HepG2 (cell line): ENCODE measurements around the gene TMEM14B. TPM values are rescaled to one million over a fixed set of nuclear protein-coding genes. Genes with fewer than 3 reads are reported as not detected.

ENCODE experiments used
- AGO1 ChIP-seq: fragments of 200-400 bp; formaldehyde crosslinking; IDR thresholded peaks from 2 replicates; pipeline ENCODE4 v1.6.1; 2017; ENCODE audit warnings: mild to moderate bottlenecking, low read depth, low read length, moderate library complexity; ENCODE audit not compliant: poor library complexity, severe bottlenecking
- CBX1 ChIP-seq: IDR thresholded peaks from one replicate; pipeline ENCODE4 v1.6.1; 2016; ENCODE audit warnings: antibody characterized with exemption, low read depth
- GMEB2 ChIP-seq: IDR thresholded peaks from 2 replicates; pipeline ENCODE4 v1.6.1; 2016; ENCODE audit warnings: missing biosample characterization, missing genetic modification reagents, low read depth
- HINFP ChIP-seq: sonication (generic); formaldehyde crosslinking; IDR thresholded peaks from 2 replicates; pipeline ENCODE4 v1.4.0; 2020; ENCODE audit warnings: low read depth, mild to moderate bottlenecking, missing genetic modification reagents
- HNRNPH1 ChIP-seq: fragments of 200-400 bp; formaldehyde crosslinking; optimal IDR thresholded peaks from 2 replicates; pipeline ENCODE3; 2017; ENCODE audit warnings: mild to moderate bottlenecking, low read depth, low read length
- IKZF5 ChIP-seq: IDR thresholded peaks from 2 replicates; pipeline ENCODE4 v1.6.1; 2018; ENCODE audit warnings: missing genetic modification reagents, mild to moderate bottlenecking, missing compliant biosample characterization
- JUND ChIP-seq: sonication (generic); formaldehyde crosslinking; IDR thresholded peaks from 2 replicates; pipeline ENCODE4 v1.8.0; 2022; ENCODE audit warnings: mild to moderate bottlenecking, missing genetic modification reagents
- NR2F6 ChIP-seq, 2 experiments: IDR thresholded peaks; 2 replicates each; pipeline ENCODE4 v1.6.1; 2016; ENCODE audit warnings: antibody characterized with exemption in 1 of 2, mild to moderate bottlenecking in 1 of 2
- RELA ChIP-seq: sonication (generic); formaldehyde crosslinking; IDR thresholded peaks from 2 replicates; pipeline ENCODE4 v1.4.0; 2020; ENCODE audit warnings: missing genetic modification reagents
- UBTF ChIP-seq: sonication (generic); formaldehyde crosslinking; IDR thresholded peaks from 2 replicates; pipeline ENCODE4 v1.4.0; 2020; ENCODE audit warnings: mild to moderate bottlenecking, missing genetic modification reagents
- ZBTB46 ChIP-seq: sonication (generic); formaldehyde crosslinking; IDR thresholded peaks from 2 replicates; pipeline ENCODE4 v1.4.0; 2020; ENCODE audit warnings: mild to moderate bottlenecking, missing genetic modification reagents, borderline replicate concordance
- ZFX ChIP-seq: sonication (generic); formaldehyde crosslinking; IDR thresholded peaks from 2 replicates; pipeline ENCODE4 v1.4.0; 2020; ENCODE audit warnings: mild to moderate bottlenecking, low read depth, missing genetic modification reagents, moderate library complexity
- ZNF230 ChIP-seq: sonication (generic); formaldehyde crosslinking; IDR thresholded peaks from 2 replicates; pipeline ENCODE4 v1.4.0; 2020; ENCODE audit warnings: mild to moderate bottlenecking, missing genetic modification reagents
- ZNF558 ChIP-seq: sonication (generic); formaldehyde crosslinking; IDR thresholded peaks from 2 replicates; pipeline ENCODE4 v1.9.0; 2022; ENCODE audit warnings: mild to moderate bottlenecking, missing genetic modification reagents, borderline replicate concordance
- ZNF788 ChIP-seq: sonication (generic); formaldehyde crosslinking; IDR thresholded peaks from 2 replicates; pipeline ENCODE4 v1.5.0; 2020; ENCODE audit warnings: mild to moderate bottlenecking, missing genetic modification reagents, borderline replicate concordance
- ZNF790 ChIP-seq: sonication (generic); formaldehyde crosslinking; IDR thresholded peaks from 2 replicates; pipeline ENCODE4 v1.8.0; 2022; ENCODE audit warnings: missing genetic modification reagents, mild to moderate bottlenecking, borderline replicate concordance
- polyA plus RNA-seq, 8 experiments: library from polyadenylated mRNA; depleted of rRNA in 3 of 8; stranded (reverse) in 7 of 8; unstranded in 1 of 8; fragments of >200 nt; fragmentation: Illumina TruSeq in 4 of 8; extraction: Trizol in 4 of 8; gene quantifications; 2 replicates each; pipeline versions ENCODE4 v1.2.1 to v1.2.3, GENCODE V29; 2011 to 2016; ENCODE audit warnings: low read depth in 4 of 8, missing spikeins in 1 of 8, mixed read lengths in 1 of 8; ENCODE audit not compliant: insufficient read depth in 1 of 8
- total RNA-seq, 5 experiments: library from RNA; depleted of rRNA; stranded (reverse); fragments of >200 nt; fragmentation: Illumina TruSeq; extraction: Trizol; gene quantifications; 2 replicates each; pipeline ENCODE4 v1.2.3, GENCODE V29; 2016; ENCODE audit warnings: low read depth in 1 of 5
- TF ChIP-seq, protein P1 (sequence below): sonication (generic); formaldehyde crosslinking; IDR thresholded peaks from 2 replicates; pipeline ENCODE4 v1.8.0; 2022; ENCODE audit warnings: missing genetic modification reagents, low read depth, mild to moderate bottlenecking, borderline replicate concordance

The TMEM14B gene
- total and polyA plus RNA-seq, 2 of the 13 experiments (the other 11 are each of a cell fraction or from before 2014, with no cell fraction given) = 133 to 200 TPM

DNA sequence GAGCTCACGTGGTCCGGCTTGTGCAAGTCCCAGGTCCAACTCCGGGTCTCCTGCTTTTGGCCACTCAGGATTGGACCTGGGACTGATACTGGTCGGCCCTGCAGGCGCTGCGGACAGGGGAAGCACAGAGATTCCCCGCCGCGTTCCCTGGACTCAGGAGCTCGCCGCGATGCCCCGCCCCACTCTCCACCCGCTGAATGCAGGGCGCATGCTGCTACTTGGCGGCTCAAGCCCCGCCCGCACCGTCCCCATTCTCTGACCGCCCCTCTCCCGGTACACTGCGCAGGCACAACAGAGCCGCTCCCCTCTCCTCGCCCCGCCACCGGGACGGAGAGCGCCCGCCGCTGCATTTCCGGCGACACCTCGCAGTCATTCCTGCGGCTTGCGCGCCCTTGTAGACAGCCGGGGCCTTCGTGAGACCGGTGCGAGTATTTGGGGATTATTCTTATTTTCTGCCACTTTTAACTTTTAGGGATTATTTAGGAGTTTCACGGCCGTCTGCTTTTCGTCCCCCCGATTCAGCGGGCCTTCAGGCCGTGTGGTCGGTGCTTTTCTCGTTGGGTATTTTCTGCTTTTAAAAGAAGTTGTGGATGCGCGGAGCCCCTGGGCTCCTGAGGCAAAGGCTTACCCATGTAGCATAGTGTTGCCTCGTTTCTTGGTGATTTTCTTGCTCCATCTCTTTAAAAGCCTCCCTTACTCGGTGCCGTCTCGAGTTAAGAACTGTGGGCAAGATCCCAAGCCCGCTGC is 24.6 kb upstream of the TMEM14B start, which contains the start of gene TMEM14C (continued):
- TF ChIP-seq IKZF5 (CRISPR knock-in tag) (peak; percentile 94), HINFP (peak; percentile 91), UBTF (CRISPR knock-in tag) (peak; percentile 95), ZBTB46 (CRISPR knock-in tag) (peak; percentile 90; the same call in 1 of the 2 replicates), ZNF788 (CRISPR knock-in tag) (peak; percentile 98), ZNF558 (CRISPR knock-in tag) (no peak), HNRNPH1 (no peak), CBX1 (peak; percentile 92), ZNF230 (CRISPR knock-in tag) (peak; percentile 98), ZNF790 (CRISPR knock-in tag) (no peak; the same call in 1 of the 2 replicates), NR2F6 (IDR thresholded peaks at IDR 0.05) (0 out of 2 replicates have a peak, but pooled peaks have one; percentile 14), NR2F6 (CRISPR knock-in tag; IDR thresholded peaks at IDR 0.05) (peak; percentile 46), JUND (CRISPR knock-in tag) (peak; percentile 51; the same call in 1 of the 2 replicates), GMEB2 (0 out of 2 replicates have a peak, but pooled peaks have one; percentile 23), RELA (CRISPR knock-in tag) (peak; percentile 66; the same call in 1 of the 2 replicates), AGO1 (peak; percentile 71), ZFX (peak; percentile 89)
- TF ChIP-seq, protein P1, sequence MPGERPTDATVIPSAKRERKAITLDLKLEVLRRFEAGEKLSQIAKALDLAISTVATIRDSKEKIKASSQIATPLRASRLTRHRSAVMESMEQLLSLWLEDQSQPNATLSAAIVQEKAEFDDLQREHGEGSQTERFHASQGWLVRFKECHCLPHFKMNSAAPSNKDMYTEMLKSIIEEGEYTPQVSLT (CRISPR knock-in tag) = no peak
